NCI-H524 treated with DMSO at 0.1 percent for 48 hours (cell line): ENCODE data around the gene WBP11.
A peak's percentile ranks its signal among the peaks of the same experiment; 100 is the strongest.

Source experiments
- DNase-seq: peaks from one replicate; lab custom pipeline; 2025; lab: John Stamatoyannopoulos, UW

The WBP11 gene

GRCh38 chr12:14803011-14803829 lies at the start of gene WBP11, which contains the start of gene C12orf60:
Gene WBP11, minus strand, starts transcription at chr12:14803478. Its CDS starts 2,095 bp downstream, at chr12:14801383.
Gene C12orf60, plus strand, starts transcription at chr12:14803670. Its CDS starts 19,266 bp downstream, at chr12:14822936.
- DNase-seq = peak; percentile 96

GRCh38 chr12:14852880-14853279 lies 49.6 kb upstream of the WBP11 start:
- DNase-seq = no peak

GRCh38 chr12:14850929-14851663 lies 47.8 kb upstream of the WBP11 start:
- no peak for DNase-seq

- no peak for DNase-seq
These were observed 46.4 kb upstream of the WBP11 start for GRCh38 chr12:14849661-14850060.

- no peak for DNase-seq
These were observed 43.8 kb upstream of the WBP11 start for GRCh38 chr12:14846876-14847580.

- DNase-seq = no peak
These were observed 42.8 kb upstream of the WBP11 start for GRCh38 chr12:14846042-14846587.

- no peak for DNase-seq
These were observed 42.1 kb upstream of the WBP11 start for GRCh38 chr12:14845350-14845750.

GRCh38 chr12:14844401-14844800 lies 41.1 kb upstream of the WBP11 start:
- no peak for DNase-seq

- DNase-seq = no peak
These were observed 40.2 kb upstream of the WBP11 start, which contains the start of gene ART4 for GRCh38 chr12:14843425-14843887. Gene ART4, minus strand, starts transcription at chr12:14843526. Its CDS starts 413 bp downstream, at chr12:14843113.

GRCh38 chr12:14842315-14842714 lies 39.0 kb upstream of the WBP11 start:
- no peak for DNase-seq

GRCh38 chr12:14841761-14842160 lies 38.5 kb upstream of the WBP11 start:
- no peak for DNase-seq

GRCh38 chr12:14840616-14841015 lies 37.3 kb upstream of the WBP11 start:
- DNase-seq = no peak

- DNase-seq = no peak
These were observed 36.0 kb upstream of the WBP11 start for GRCh38 chr12:14839262-14839661.

- DNase-seq = no peak
These were observed 33.3 kb upstream of the WBP11 start for GRCh38 chr12:14836336-14837210.

GRCh38 chr12:14834509-14834908 lies 31.2 kb upstream of the WBP11 start:
- DNase-seq = no peak

- no peak for DNase-seq
These were observed 30.7 kb upstream of the WBP11 start for GRCh38 chr12:14833952-14834351.

GRCh38 chr12:14833336-14833735 lies 30.1 kb upstream of the WBP11 start:
- no peak for DNase-seq

GRCh38 chr12:14828892-14829291 lies 25.6 kb upstream of the WBP11 start:
- no peak for DNase-seq

GRCh38 chr12:14827043-14827442 lies 23.8 kb upstream of the WBP11 start:
- no peak for DNase-seq

- DNase-seq = no peak
These were observed 23.2 kb upstream of the WBP11 start for GRCh38 chr12:14826491-14826890.

- no peak for DNase-seq
These were observed 22.0 kb upstream of the WBP11 start for GRCh38 chr12:14825256-14825655.
